Astrocyte of the spinal cord (primary cell): Measurements from ENCODE around the gene TRAK1.

Experiments used
- DNase-seq: peaks from one replicate; pipeline ENCODE4 v3.0.0; 2011; ENCODE audit warnings: low read depth, low spot score
- H3K4me3 ChIP-seq: 2 replicates; pipeline ENCODE4 v1.5.1; 2011; ENCODE audit warnings: low read depth, mild to moderate bottlenecking, low read length, moderate library complexity
- in situ Hi-C: cut with HindIII; loops from 2 replicates; pipeline ENCODE4 v1.10.0; 2017; ENCODE audit warnings: low sequenced_read_pairs
- TF ChIP-seq, protein P1 (sequence below): IDR thresholded peaks from 2 replicates; pipeline ENCODE4 v1.5.1; 2012; ENCODE audit warnings: low read depth, mild to moderate bottlenecking, low read length, inconsistent platforms

Gene TRAK1

DNA sequence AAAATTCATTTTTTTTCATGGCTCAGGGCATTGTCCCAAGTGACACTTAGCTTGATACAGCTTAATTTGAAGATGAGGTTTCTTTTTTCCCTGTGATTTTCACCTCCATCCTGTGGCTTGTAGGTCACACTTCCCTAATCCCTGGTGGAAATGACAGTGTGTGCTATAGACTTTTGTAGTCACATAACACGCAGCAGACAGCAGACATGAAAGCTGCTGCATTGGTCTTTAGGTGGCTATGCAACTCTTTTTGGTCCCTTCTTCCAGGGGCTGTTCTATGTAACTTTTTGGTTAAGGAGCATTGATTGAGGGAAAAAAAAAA lies 38.8 kb downstream of the TRAK1 start:
- in situ Hi-C loops: no loop called here
- TF ChIP-seq, protein P1, sequence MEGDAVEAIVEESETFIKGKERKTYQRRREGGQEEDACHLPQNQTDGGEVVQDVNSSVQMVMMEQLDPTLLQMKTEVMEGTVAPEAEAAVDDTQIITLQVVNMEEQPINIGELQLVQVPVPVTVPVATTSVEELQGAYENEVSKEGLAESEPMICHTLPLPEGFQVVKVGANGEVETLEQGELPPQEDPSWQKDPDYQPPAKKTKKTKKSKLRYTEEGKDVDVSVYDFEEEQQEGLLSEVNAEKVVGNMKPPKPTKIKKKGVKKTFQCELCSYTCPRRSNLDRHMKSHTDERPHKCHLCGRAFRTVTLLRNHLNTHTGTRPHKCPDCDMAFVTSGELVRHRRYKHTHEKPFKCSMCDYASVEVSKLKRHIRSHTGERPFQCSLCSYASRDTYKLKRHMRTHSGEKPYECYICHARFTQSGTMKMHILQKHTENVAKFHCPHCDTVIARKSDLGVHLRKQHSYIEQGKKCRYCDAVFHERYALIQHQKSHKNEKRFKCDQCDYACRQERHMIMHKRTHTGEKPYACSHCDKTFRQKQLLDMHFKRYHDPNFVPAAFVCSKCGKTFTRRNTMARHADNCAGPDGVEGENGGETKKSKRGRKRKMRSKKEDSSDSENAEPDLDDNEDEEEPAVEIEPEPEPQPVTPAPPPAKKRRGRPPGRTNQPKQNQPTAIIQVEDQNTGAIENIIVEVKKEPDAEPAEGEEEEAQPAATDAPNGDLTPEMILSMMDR: no peak
- DNase-seq: no peak
- H3K4me3 ChIP-seq: no peak overlapping the region

DNA sequence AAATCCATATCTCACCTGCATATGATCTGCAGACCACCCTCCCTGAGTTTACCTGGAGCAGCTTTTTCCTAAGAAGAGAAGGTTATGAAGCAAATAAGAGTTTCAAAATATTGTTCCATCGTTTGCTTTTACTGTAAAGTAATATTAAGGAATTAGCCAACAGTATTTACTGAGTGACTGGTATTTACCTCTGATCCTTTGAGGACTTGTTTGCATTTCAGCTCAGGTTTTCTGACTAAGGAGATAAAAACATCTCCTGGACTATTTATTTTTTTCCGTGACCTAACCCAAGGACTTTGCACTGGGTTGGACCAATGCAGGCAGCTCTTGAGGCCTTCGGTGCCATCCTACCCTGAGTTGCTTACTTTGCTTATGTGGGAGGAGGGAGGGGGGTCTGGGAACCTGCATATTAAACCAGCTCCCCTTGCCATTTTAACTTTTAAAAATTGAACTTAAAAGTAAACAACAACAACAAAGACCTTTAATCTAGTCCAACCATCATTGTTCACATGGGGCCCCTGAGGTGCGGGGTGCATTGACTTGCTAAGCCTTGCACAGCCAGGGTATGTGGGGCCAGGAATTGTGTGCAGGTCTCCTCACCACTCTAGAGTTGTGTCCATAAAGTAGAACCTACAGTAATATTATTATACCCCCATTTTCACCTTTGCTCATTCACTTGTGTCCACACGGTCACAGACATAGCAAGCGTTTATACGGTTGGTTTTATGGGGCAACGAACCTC lies 39.3 kb downstream of the TRAK1 start:
- TF ChIP-seq, protein P1: no peak
- no peak overlapping the region for H3K4me3 ChIP-seq
- no peak for DNase-seq
- in situ Hi-C loops: no loop called here

DNA sequence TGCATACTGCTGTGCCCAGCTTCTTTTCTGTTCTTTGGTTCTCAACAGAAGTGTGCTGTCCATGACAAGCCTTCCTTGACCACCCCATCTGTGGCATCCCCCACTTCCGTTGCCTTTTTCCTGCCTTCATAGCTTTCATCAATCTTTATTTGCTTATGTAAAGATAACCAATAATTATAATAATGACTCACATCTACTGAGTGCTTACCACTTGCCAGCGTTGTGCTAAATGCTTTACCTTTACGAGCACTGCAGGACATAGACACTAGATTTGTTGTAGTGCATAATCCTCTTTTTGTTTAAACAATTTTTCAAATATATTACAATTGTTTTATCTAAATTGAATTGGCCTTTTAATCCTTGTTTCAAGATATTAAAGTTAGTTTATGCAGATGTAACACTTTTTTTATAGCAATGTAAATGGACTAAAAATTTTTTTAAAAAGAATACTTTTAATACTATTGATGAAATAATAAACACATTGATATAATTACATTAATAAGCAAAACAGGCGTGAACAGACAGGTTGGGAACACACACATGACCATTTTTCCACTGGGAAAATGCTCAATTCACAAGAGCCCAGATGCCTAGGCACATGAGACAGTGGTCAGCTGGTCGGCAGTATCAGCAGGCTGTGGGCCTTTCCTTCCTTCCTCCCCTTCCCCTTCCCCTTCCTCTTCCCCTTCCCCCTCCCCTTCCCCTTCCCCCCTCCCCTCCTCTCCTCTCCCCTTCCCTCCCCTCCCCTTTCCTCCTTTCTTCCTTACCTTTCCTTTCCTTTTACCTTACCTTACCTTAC lies 42.5 kb downstream of the TRAK1 start:
- no peak for DNase-seq

DNA sequence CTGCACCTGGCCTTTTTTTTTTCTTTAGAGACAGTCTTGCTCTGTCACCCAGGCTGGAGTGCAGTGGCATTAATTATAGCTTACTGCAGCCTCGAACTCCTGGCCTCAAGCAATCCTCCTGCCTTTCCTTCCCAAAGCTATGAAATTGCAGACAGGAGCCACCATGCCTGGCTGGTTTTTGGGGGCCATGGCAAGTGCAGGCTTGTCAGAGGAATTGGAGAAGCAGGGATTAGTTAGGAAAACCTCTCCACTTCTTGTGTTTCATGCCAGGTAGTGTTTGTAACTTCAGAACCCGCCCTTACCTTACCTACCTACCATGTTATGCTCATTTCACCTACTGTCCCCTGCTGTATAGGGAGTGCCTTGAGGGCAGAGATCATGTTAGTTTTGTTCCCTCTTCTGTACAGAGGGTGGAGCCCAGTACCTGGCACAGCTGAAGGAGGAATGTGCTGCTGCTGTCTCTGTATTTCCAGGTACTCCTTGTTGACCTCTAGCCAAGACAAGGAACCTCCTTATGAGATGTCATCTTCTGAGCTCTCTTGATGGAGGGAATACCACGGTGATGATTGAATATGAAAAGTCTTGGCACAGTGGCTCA lies 43.8 kb downstream of the TRAK1 start:
- in situ Hi-C loops: no loop called here
- H3K4me3 ChIP-seq: no peak overlapping the region
- no peak for DNase-seq
- TF ChIP-seq, protein P1: no peak

More for the DNA sequence above, 42.5 kb downstream of the TRAK1 start:
- H3K4me3 ChIP-seq: no peak overlapping the region
- in situ Hi-C loops: no loop called here
- TF ChIP-seq, protein P1: no peak

DNA sequence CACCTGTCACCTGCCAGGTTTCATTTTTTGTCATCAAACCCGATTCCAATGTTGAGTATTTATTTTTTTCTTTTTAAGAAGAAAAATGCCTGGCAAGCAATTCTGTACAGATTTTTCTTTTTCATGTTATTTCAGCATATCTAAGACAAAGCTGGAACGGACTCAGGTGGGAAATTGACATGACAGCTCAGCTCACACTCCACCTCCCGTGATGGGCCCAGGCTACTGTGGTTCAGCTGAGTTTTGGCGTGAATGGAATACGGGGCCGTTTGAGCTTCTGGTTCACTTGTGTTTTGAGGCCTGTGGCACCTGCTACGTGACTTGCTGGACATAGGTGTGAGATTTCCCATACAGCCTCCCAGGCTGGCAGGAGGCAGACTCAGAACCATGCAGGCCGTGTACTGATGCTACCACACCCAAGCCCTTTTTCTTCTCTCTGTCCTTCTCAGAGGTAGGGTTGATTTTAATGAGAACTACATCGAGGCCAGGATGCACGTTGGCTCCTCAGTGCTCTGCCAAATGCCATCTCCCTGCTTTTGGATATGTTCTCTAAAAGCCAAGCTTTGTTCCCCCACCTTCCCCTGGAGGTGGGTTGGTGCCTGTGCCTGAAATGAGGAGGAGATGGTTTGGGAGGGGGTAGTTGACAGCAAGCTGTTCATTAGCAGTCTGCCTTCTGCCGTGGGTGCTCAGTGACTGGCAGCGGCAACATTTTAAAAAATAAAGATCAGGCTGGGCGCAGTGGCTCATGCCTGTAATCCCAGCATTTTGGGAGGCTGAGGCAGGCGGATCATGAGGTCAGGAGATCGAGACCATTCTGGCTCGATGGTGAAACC lies 48.7 kb downstream of the TRAK1 start:
- no peak for DNase-seq
- in situ Hi-C loops: no loop called here
- no peak overlapping the region for H3K4me3 ChIP-seq
- TF ChIP-seq, protein P1: no peak

DNA sequence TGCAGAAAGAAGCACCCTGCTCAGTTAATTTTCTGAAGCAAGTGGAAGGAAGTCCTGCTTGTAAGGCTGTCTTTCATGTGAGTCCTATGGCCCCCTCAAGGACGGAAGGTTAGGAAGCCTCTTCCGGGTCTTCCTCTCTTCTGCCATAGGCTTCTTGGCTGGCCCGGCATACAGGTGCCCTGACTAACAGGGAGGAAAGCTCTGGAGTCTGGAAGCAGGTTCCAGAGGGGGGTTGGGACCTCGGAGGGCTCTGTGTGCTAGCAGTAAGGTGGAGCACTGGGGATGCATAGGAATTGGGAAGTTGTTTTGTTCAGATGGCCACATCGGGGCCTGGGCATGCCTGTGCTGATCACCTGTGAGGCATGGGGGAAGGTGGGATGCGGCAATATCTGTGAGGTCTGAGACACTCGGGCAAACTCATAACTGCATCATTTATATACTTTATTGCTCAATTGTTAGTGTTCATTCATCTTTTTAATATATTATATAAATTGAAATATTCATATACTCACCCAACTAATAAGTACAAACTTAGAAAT lies 49.6 kb downstream of the TRAK1 start:
- H3K4me3 ChIP-seq: no peak overlapping the region
- in situ Hi-C loops: no loop called here
- TF ChIP-seq, protein P1: no peak
- no peak for DNase-seq
